DMS53 (cell line): ENCODE data around the gene PSMA5.
"Not testable (repeated sequence)": the region's sequence is repeated elsewhere in the genome, so short reads cannot be mapped to it uniquely, and the experiment has no call there.

Experiments used
- DNase-seq: peaks from one replicate; lab custom pipeline; 2025; lab: John Stamatoyannopoulos, UW

PSMA5 gene

GRCh38 chr1:109392037-109392787 is 34.0 kb downstream of the PSMA5 start:
- DNase-seq: no peak

GRCh38 chr1:109391626-109392025 is 34.6 kb downstream of the PSMA5 start:
- DNase-seq: no peak

- DNase-seq: no peak
Measured at GRCh38 chr1:109391157-109391556, 35.1 kb downstream of the PSMA5 start.

- no peak for DNase-seq
Measured at GRCh38 chr1:109389638-109390341, 36.5 kb downstream of the PSMA5 start.

- DNase-seq: no peak
Measured at GRCh38 chr1:109388884-109389637, 37.2 kb downstream of the PSMA5 start.

- DNase-seq: no peak
Measured at GRCh38 chr1:109388208-109388711, 38.0 kb downstream of the PSMA5 start.

GRCh38 chr1:109386054-109386717 is 40.1 kb downstream of the PSMA5 start:
- DNase-seq: peak; percentile 21

- DNase-seq: no peak
Measured at GRCh38 chr1:109385417-109385816, 40.8 kb downstream of the PSMA5 start.

- no peak for DNase-seq
Measured at GRCh38 chr1:109383854-109384253, 42.4 kb downstream of the PSMA5 start.

GRCh38 chr1:109383087-109383779 is 43.0 kb downstream of the PSMA5 start:
- DNase-seq: no peak

GRCh38 chr1:109381573-109381972 is 44.7 kb downstream of the PSMA5 start:
- no peak for DNase-seq

- DNase-seq: no peak
Measured at GRCh38 chr1:109379907-109380306, 46.3 kb downstream of the PSMA5 start.

GRCh38 chr1:109379422-109379821 is 46.8 kb downstream of the PSMA5 start:
- no peak for DNase-seq

- DNase-seq: no peak
Measured at GRCh38 chr1:109377698-109378097, 48.5 kb downstream of the PSMA5 start.

- DNase-seq: not testable (repeated sequence)
Measured at GRCh38 chr1:109373696-109374095, 52.6 kb downstream of the PSMA5 start.

- DNase-seq: no peak
Measured at GRCh38 chr1:109373126-109373525, 53.1 kb downstream of the PSMA5 start.

GRCh38 chr1:109372281-109372680 is 54.0 kb downstream of the PSMA5 start:
- no peak for DNase-seq

GRCh38 chr1:109371341-109371739 is 54.9 kb downstream of the PSMA5 start:
- DNase-seq: peak; percentile 8

GRCh38 chr1:109370712-109371340 is 55.4 kb downstream of the PSMA5 start:
- no peak for DNase-seq

- no peak for DNase-seq
Measured at GRCh38 chr1:109369167-109369746, 57.0 kb downstream of the PSMA5 start.

GRCh38 chr1:109368464-109368863 is 57.8 kb downstream of the PSMA5 start:
- DNase-seq: no peak
